ENCODE data around the gene CHAT.

CHAT gene

DNA sequence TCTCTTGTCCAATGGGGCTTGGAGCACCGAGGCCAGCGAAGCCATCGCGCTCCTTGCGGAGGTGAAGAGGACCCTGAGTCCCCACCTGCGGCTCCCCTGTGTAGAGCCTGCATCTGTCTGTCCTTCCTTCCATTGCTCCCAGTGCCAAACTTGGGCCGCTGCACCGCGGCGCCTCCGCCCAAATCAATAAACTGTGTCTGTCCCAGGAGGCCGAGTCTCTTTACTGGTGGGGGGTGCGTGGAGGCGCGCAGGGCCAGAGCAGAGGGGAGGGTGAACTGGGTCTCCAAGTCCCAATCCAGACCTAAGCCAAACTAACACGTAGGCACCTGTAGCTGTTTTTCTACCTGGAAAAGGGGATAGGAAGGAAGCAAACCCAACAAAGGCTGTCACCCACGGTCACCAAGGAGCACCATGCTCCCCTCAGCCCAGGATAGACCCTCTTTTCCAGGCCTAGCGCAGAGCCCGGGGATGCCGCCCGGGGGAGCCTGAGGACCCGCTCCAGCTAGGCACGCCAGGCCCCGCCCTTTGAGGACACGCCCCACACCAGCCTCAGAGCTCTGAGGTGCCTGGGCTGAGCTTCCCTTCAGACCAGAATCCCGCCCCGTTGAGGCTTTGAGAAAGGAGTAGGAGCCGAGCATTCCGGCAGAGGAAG is 1.2 kb upstream of the CHAT start:
- DNase-seq, result no peak

DNA sequence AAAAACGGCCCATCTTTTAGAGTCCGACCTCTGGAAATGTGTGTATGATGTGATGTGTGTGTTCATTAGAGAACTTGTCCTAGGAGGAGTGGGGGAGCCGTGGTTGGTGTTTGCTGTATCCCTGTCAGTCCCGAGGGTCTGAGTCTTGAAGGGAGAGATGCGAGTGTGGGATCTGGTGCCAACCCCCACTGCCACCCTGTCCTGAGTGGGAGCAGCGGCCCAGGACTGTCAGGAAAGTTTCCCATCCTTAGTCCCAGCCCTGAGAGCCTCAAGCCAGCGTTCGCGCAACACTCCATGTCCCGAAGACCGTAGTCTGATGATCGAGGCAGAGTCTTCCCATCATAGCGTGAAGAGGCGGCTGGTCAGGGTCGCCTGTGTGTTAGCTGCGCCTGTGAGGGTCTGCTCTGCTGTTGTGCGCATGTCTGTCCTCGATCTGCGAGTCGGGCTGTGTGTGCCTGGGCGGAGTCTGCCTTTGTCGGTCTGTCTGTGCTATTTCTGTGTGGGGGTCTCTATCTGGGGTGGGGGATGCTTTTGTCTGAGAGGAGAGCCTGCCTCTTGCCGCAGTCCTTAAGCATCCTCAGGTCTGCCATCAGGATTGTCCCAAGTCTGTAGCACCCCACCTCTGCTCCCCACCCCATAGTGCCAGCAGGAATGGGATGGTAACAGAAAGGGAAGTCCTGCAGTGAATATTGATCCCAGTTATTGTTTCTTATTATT is 514 bp upstream of the CHAT start:
- peak; percentile 52 for DNase-seq

DNA sequence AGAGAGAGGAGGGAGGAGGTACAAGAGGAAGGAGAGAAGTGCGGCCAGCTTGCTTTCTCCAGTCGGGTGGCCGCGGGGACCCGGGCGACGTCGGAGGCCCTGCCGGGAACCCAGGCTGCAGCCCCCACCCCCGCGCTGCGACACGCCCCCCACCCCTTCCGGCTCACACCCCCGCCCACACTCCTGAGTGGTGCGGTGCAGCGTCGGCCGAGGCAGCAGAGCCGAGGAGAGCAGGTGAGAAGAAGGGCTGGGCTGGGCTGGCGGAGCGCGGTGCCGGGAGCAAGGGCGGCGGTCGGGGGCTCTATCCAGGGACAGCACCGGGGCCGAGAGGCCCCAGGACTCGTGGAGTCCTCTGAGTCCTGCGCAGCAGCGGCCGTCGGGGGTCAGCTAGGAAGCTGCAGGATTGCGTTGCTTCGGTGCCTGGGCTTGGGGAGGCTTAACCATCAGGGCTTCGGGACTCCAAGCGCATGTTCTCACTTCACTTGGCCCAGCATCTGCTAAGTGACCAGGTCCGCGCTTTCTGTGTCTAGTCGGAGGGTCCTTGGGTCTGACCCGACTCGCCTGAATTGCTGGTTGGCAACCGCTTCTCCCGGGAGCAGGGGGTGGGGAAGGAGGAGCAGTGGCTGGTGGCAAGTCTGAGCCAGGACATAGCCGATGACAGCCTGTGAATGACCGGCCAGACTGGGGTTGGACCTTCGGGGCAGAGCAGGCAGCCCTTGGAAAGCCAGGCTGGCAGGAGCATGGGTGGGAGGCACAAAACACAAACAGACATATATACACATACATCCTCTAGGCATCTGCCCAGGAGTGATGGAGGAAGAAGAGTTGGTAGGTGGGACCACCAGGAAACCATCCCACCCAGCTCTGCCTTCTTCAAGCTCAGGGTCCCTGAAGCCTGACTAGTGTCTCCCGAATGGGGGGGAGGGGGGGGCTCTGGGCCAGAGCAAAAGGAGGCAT is 683 bp downstream of the CHAT start:
- peak; percentile 29 for DNase-seq

DNA sequence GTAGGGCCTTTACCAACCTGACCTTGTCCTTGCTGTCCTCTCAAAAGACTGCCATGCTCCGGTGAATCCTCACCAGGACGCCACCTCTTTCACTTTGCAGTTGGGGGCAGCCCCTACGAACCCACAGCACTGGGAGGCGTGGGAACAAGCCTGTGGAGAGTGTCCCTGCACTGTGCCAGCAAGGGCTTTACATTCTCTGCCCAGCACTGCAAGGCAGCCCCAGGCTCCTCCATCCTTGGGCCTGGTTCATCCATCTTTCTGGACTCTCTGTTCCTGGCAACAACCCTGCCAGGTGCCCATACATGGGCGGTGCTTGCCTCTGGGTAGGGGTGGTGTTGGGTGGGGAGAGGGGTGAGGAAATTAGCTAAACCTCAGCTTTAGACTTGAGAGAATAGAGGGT is 1.4 kb downstream of the CHAT start:
- DNase-seq, result no peak

DNA sequence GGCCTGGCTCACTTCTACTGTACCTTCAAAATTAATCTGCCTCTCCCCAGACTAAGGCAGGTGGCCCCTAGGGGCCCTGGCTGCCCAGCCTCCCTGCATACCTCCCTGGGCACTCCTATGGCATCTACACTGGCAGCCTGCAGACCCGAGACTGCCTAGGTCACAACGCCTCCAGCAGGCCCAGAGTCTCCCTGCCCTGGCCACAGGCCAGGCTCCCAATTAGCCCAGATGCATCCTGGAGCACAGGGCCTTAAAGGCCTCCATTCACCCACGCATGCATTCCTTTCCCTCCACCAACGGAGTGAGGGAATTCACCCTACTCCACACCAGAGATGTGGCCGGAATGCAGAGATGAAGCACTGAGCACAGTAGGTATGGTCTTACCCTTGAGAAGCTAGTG is 1.9 kb downstream of the CHAT start:
- DNase-seq, result no peak

DNA sequence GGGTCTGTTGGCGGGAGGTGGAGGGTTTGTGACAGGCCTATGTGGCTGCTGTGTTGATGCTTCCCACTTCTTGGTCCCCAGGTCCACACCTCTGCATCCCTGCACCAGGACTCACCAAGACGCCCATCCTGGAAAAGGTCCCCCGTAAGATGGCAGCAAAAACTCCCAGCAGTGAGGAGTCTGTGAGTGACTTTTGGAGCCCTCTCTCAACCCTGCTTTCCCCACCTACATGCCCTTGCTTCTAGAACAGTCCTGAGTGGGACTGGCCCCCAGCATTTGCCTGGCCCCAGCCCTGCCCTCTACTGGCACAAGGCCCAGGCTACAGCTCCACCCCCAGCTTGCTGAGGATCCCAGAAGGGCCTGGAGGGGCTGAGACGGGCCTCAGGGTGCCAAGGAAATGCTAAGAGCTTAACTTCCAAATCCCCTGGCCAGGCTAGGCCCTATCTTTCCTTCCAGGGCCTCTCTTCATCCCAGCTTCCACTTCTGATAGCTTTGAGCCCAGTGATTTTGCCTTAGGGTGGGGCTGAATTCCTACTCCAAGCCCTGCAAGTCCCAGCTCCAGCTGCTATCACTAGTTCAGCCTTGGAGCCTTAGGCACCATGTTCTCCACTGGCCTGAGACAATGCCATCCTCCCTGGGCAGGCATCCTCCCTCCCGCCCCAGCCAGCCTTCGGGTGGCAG is 2.7 kb downstream of the CHAT start:
- no peak for DNase-seq

DNA sequence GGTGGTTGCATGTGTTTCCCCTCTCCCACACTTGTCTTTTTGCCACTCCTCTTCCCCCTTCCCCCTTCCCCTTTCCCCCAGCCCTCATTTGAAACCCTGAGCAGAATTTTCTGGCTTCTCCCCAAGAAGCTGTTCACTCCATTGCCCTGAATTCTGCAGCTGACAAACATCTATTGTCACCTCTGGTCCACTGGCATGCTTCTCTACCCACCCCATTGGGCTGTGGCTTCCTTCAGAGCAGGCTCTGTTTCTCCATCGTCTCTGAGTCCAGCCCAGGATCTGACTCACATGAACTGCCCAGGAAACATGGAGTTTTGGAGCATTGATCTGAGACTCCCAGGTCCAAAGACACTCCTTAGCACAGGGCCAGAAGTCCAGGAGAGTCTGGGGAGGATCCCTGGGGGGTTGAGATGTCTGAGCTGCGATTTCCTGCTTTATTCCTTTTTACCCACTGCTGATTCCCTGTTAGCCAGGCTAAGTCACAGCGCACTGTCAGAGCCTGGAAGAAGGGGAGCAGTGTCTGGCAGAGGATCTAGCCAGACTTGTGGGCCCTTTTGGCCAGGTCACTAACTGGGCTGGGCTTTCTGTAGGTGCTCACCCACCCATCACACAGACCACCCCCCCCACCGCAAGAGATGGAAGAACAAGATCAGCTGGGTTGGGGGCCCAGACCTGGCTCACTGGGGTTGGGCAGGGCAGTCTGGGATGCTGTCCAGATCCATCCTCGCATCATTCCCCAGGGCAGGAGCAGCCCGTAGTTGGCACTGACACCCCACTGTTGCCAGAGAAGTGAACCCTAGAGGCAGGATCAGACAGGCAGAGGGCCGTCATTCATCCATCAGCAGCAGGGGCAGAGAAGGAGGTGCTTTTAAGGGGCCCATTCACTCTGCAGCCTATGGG is 3.5 kb downstream of the CHAT start:
- DNase-seq, result no peak

DNA sequence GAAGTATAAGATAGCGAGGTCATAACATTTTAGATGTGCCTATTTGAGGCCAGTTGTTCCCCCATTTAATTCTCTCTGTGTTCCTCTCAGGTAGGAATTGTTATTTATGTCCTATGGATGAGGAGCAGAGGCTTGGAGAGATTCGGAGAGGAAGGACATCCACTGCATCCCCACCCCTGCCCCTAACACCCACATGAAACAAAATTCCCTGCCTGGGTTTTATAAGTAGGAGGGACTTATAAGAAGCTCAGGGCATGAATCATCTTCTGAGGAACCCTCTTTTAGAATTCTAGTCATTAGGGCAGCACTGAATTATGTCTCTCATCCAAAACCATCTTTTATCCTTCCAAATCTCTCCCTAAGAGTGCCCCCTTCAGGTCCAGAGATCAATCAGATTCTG is 5.0 kb downstream of the CHAT start:
- no peak for DNase-seq

DNA sequence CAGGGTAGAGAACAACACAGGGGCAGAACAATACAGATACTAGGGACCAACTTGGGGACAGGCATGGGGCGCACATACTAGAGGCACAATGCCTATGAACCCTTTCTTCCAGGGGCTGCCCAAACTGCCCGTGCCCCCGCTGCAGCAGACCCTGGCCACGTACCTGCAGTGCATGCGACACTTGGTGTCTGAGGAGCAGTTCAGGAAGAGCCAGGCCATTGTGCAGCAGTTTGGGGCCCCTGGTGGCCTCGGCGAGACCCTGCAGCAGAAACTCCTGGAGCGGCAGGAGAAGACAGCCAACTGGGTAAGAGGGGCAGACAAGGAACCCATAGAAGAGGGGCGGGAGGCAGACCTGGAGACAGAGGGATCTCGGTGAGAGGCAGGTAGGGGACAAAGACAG is 5.8 kb downstream of the CHAT start:
- DNase-seq, result no peak

DNA sequence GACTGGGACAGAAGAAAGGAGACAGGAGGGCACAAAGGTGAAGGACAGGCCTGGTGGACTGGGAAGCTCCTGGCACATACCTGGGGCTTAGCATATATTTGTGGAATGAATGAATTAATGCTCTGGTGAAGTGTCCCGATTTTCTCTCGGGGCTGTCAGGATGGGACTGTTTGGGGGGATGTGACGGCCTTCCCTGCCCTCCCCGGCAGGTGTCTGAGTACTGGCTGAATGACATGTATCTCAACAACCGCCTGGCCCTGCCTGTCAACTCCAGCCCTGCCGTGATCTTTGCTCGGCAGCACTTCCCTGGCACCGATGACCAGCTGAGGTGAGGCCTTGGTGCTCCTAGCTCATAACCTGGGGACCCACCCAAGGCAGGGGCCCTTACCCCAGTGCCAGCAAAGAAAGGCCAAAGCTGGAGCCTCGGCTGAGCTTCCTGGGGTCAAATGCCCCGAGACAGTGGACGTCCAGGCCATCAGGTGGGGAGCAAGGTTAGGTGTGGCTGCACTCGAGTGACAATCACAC is 6.5 kb downstream of the CHAT start:
- no peak for DNase-seq

DNA sequence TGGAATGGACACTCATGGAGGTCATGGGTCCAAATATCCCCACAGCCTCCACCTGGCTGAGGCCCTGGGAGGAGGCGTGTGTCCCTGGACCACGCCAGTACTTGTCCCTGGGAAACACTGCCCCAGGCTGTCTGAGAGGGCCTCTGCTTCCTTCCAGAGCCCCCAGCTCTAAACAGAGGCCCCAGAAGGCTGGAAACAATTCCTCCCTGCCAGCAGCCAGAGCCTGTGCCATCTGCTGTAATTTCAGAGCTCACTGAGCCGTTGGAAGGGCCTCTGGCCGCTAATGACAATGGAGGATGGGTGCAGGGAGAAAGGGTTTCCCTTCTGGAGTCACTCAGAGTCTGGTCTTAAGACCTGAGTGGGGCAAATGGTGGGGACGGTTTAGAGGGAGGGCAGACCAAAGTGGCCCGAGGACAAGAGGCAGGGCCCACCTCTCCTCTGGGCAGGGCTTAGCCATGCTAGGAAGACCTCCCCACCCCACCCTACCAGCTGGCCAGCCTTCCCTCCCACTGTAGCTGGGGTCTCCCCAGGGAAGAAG is 7.1 kb downstream of the CHAT start:
- peak; percentile 73 for DNase-seq

DNA sequence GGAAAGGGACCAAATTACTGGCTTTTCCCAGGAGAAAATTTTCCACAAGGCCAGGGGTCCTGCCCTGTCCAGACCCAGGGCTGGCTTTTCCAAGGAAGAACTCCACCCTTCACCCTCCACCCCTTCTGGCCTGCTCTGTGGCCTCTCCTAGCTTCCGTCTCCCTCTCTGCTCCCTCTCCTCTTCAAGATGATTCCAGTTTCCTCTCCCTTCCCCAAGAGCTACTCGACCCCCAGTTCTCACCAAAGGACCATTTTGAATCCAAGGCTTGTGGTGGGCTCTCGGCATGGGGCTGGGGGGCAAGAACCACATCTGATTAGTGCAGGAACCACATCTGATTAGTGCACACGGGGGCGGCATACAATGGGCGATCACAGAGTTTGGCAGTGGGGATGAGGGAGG is 7.7 kb downstream of the CHAT start:
- DNase-seq, result no peak

DNA sequence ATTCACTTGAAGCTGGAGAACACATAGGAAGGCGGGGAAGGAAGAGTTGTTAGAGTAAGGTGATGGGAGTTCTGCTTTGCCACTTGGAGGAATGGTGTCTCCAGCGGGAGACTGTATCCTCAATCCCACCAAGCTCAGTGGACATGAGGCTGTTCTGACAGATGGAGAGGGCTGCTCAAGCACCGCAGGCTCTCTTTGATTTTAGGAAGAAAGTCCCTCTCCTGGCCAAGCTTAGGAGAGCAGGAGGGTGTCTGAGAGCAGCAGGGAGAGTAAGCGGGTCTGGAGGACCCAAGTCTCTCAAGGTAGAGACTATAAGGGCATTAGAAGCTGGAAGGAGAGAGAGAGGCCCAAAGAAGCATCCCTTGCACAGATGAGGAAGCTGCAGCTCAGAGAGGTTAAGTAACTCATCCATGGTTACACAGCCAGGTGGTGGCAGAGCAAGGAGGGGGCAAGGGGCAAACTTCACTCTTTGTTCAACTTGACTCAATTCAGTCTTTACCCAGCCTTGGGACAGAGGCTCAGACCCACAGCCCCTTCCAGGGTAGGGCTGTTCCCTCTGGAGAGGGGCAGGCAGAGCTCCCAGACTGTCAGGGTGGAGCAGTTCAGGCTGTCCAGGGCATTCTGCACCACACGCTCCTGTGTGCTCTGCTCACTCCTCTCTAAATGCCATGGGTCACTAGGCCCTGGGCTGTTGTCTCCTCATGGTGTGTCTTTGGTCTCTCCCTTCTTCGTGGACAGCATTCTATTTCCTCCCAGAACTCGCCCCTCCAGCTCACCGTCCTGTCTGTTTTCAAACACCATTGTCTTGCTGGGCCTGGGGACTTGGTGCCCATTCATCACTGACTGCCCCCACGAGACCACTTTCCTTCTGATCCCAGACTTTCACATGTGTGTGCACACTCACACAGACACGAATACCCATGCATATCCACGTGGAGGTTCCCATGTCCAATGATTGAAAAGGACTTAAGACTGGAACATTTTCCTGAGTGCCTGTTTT is 8.9 kb downstream of the CHAT start:
- peak; percentile 23 for DNase-seq

DNA sequence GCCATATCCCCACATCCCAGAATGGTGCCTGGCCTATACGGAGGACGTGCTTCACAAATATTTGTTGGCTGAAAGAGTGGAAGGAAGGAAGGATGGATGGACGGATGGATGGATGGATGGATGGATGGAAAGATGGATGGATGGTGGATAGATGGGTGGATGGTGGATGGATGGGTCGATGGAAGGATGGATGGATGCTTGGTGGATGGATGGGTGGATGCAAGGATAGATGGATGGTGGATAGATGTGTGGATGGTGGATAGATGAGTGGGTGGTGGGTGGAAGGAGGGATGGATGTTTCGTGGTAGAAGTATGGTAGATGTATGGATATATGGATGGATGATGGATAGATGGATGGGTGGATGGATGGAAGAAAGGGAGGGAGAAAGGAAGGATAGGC is 10.8 kb downstream of the CHAT start:
- DNase-seq, result no peak

DNA sequence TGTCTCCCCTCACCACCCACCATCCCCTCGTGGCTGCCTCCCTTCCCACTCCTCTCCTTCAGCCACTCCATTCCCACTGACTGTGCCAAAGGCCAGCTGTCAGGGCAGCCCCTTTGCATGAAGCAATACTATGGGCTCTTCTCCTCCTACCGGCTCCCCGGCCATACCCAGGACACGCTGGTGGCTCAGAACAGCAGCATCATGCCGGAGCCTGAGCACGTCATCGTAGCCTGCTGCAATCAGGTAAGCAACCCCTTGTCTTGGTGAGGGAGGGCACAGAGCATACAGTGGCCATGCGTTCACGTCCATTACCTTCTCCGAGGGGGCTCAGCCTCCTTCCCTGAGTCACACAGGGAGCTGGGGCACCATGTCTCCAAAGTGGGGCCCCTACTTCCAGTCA is 11.6 kb downstream of the CHAT start:
- no peak for DNase-seq

DNA sequence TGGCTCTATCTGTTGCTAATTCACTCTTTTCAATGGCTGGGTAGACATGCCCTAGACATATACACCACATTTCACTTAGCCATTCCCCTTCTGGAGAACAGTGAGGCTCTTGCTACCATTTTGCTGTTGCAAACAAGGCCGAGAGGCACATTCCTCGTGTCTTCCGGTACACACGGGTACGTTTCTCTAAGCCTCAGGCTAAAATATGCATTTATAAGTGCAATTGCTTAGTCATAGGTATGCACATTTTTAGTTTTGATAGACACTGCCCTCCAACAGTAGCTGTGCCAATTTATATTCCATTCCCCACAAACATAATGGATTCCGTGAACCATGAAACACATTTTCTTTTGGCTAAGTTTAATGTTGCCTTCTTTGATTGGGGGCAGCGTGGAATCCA is 13.2 kb downstream of the CHAT start:
- DNase-seq, result no peak

DNA sequence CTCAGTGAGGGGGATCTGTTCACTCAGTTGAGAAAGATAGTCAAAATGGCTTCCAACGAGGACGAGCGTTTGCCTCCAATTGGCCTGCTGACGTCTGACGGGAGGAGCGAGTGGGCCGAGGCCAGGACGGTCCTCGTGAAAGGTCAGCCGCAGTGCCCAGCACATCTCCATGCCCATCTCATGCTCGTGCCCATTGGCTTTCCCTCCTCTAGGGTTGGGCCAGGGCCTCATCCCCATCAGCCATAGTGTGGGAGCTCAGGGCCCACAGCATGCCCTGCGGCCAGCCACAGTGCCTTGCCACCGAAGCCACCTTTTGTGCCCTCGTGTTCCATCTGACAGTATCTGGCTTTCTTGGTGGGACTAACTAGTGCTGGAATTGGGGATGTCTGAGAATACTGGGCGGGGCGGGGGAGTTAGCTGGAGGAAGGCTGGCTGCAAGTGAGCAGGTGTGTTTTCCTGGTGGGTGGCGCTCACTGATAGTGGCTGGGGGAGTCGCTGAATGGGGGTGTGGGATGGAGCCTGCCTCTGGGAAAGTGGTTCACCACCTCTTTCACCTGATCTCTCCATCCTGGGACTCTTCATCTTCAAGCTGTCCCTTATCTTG is 13.9 kb downstream of the CHAT start:
- no peak for DNase-seq

DNA sequence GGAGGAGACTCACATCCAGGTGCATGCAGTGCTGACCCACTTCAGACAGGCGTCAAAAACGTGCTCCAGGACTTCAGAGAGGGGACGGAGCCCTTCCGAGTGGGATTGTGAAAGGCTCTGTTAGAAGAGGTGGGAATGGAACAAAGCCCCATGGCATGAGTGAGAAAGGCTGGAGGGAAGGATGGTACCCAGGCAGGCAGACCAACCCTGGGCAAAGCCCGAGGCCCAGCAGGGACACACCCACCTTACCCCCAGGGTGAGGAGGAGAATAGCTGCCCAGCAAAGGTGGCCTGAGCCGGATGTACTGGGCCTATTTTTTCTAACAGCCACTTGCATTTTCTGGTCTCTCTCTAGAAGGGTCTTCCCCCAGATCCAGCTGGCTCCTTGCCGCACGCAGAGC is 14.8 kb downstream of the CHAT start:
- DNase-seq, result no peak

DNA sequence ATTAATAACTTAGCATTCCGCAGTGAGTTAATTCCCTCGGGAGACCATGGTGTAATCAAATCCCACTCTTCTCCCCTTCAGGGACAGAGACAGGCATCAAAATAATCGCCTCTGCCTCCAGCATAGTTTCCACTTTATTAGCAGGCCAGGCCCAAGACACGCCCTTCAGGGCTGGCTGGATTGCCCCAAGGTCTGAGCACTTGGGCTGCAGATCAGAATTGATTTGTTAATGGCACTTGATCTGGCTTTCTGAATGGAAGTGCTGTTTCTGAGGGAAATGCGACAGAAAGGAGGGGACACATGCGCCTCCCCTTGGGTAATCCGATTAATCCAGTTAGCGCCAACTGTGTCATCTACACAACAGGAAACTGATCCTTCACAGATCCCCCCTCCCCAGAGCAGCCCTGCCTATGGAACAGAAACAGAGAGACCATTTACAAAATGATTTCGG is 15.6 kb downstream of the CHAT start:
- DNase-seq, result peak; percentile 78

DNA sequence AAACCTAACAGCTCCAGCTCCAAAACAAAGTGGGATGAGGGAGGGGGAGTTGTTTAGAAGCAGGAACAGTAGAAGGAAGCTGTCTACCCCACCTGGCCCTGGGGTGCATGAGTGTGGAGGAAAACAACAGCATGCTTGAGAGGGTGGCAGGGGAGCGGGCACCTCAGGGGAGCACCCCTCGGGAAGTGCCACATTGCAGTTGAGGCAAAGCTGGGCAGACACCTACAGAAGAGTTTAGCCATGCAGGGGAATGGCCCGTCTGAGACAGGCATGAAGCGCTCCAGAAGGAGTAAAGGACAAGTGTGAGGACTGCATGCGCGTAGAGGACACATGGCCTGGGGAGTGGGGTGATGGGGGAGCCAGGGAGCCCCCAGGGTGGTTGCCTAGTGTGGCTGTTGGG is 18.1 kb downstream of the CHAT start:
- no peak for DNase-seq

Data from eye (tissue), 1 donor.